GM19463 (cell line): Measurements from ENCODE around the gene ZNF521.

Source experiments
- ATAC-seq: cut with Tn5 transposase; IDR thresholded peaks from one replicate; pipeline ENCODE4 v1.9.1; 2021; ENCODE audit warnings: mild to moderate bottlenecking, moderate library complexity; ENCODE audit not compliant: unreplicated experiment

ZNF521 gene

DNA sequence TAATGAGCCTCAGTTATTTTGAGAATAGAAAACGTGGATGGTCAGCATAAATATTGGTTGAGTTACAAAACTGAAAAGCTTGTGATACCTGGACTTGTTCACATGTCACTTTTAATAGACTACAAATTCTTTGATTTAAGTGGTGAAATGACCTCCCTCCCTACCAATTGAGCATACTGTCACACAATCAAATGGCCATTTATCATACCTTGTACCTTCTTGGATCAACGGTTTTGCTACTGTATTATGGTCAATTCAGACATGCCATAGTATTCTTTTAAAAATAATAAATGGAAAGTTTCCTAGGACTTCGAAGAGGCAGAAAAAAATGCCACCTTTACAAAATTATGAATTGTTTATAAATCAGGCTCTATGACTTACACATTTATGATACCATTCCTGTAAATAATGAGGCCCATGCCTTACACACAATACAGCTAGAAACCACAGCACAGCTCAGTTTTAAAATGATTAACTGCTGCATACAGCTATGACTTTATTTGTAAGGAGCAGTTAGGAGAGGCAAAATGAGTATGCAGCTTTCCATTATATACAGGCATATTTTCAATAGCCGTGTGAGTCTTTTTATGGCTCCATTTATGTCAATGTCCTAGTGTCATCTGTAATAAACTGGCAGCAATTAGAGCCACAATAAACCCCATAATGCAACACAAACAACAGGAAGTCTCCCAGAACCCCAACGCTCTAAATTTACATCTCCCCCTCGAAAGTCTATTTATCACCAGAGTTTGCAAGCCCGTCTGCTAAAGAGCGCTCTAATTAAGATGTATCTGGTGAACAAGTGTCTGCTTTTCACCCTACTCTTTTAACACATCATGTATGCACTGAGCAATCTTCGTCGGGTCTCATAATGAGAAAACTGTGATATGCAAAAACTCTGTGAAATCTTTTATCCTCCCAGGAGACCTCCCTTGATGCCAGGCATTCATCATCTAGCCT is 176.1 kb downstream of the ZNF521 start:
- ATAC-seq, result no peak

DNA sequence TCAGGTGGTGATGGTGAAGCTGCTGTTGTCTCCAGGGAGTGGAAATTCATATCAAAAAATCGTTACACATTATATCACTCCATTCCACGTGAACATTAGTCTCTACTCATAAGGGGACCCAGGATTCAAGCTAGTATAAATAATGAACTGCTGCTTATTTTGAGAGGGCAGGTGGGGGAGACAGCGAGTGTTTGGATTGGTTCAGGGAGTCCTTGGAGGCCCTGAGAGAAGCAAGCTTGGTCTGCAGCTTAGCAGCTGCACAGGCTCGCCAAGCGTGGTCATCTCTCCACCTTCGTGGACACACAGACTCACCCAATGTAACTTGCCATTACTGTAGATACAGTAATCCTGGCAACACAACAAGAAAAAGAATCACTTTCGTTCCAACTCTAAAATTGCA is 177.6 kb downstream of the ZNF521 start:
- no peak for ATAC-seq

DNA sequence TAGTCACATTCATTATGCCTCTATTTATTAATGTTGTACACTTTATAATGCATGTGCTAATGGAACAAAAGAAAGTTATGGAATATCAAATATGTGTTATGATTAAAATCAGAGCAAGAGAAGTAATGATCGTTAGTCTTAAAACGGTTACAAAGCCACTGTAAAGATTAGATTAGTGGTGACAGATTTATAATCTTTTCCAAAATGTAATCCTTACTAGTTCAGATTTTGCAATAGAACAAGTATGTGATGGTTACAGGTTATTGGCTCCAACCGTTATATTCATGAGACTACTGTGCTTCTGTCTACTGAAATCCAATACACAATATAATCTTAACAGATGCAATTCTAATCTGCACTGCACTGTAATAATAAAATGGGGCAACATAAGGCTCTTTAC is 180.6 kb downstream of the ZNF521 start:
- ATAC-seq, result no peak

DNA sequence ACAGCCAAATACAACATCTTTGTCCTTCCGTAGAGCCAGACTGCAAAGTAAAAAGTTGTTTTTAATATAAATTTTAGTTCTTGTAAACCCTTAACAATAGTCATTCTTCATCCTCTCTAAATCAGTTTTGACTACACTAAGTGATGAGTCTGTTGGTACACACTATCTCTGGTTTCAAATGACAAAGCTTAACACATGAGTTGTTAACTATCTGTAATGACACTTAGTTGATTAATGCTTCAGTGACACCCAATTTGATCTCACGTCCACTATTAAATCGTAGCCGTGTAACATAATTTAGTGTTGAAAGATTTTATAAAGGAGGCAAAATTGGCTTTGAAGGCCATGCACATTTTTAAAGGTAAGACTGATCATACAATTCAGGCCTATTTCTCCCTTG is 181.6 kb downstream of the ZNF521 start:
- ATAC-seq, result no peak

DNA sequence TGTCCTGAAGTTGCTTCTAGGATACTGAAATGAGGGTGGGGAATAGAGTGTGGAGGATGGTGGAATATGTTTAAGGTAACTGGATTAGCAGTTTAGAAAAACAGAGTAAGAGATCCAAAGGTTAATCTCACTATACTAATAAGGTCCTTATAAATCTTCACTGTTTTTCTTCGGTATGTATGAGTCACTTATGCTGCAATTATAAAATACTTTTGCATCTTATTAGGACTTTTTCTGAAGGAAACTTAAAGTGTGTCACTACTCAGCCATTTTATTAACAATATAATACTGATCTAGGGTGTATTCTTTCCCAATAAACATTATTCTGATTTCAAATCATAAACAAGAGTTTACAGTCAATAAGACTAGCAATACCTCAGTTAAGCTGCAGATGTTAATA is 182.3 kb downstream of the ZNF521 start:
- no peak for ATAC-seq

DNA sequence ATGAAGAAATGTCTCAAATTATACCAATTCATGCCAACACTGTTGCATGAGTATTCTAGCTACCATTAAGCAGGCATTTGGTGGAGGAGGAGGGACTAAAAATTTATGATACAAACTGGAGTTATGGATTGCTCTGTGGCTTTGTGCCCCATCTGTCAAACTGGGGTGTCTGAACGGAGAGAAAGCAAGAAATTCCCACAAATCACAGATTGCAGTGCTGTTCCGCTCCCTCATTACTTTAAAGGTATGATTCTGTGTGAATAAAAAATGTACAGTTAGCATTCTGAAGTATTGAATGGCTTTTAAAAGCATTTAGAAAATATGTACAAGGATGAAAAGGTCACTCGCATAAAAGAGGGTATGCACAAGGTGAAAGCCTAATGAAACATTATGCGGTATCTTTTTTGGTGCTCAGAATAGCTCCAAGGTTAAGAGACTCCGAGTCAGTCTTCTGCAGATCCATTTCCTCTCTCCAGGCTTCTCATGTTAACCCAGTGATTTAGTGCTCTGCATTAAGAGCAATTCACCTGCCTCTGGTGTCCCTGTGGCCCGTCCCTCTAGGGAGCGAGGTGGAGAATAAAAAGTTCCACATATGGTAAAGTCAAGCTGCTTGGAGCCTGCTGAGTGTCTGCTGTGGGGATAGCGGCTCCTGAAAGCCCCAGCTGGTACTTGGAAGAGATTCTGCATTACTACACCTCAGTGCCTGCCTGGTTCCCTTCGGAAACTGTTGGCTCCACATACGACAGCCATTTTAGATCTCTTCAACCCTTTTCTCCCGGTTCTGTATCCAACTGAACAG is 184.2 kb downstream of the ZNF521 start:
- ATAC-seq, result no peak

DNA sequence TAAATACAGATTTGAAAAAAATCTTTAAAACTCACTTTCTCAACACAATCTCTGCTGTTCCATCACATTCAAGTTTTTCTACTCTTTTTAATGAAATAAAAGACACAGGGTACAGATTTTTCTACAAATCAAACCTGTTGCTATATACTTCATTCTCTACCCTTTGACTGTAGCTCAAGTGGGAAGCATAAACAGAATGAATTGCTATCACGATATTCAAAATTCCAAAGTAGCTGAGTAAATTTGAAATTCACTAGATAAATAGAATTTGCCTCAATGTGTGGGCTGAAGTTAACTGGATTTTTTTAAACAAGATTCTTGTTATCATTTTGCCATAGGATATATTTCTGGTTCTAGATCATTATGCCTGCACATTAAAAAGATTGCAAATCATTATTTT is 185.9 kb downstream of the ZNF521 start:
- ATAC-seq, result no peak

DNA sequence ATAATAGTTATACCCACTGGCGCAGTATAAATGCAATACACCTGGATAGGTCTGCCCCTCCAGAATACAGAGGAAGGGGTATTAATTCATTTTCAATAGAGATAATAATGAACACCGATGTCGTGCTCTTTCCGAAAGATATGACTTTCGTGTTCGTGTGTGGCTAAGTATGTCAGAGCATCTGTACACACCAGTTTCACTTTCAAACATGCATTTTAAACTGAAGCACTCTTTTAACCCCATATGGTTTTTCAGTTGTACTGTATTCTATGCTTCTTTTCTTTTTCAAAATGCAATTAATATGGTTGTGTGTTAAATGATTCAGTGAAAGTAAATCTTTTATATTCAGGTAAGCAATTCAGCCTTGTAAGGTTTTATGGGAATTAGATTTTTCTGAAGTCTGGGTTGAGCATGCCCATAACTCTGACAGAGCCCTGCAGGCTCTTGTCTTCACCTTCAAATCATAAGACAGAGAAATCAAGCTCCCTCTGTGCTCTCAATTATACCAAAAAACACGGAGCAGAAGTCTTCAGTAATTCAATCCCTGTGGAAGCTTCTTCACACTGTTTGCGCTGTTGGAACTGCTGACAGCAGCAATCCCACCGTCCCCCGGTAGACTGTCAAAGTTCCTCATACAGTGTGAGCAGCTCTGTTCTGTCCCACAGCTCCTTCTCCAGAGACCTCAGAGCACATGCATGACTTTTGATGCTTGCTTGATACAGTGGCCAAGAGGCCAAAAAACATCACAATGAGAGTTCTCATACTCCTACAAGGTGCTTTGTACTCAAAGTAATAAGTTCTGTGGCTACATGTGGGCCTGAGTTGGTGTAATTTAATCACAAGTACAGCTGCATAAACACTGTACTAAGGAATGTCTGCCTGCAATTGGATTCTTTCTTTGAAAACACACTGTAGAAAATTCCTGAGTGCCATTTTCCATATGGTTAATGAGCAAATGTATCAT is 186.8 kb downstream of the ZNF521 start:
- peak; percentile 90 for ATAC-seq

DNA sequence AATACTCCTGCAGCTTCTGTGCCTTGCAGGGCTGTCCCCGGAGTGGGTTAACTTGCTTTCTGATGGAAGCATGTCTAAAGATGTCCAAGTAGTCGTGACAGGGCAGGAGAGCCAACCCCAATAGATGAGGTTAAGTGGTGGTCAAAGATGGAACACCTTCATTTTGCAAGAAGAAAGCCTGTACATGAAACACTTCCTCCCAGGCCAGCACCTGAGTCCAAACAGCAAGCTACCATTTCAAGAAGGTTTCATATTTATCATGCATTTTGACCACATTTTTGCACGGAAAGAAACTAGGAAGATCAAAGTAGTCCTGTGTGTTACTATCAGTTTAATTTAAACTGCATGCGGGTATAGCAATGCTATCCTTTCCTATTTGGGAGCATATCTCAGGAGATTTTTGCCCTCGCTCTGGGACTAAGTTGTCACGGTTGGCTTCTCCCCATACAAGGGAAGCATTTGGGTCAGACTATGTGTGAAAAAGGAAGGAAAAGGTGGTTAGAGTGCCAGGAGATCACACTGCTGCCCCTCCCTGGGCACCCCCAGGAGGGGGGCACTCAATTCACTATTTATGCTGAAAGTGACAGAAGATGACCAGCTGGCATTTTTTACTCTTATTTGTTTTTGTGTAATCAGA is 187.6 kb downstream of the ZNF521 start:
- peak; percentile 23 for ATAC-seq

DNA sequence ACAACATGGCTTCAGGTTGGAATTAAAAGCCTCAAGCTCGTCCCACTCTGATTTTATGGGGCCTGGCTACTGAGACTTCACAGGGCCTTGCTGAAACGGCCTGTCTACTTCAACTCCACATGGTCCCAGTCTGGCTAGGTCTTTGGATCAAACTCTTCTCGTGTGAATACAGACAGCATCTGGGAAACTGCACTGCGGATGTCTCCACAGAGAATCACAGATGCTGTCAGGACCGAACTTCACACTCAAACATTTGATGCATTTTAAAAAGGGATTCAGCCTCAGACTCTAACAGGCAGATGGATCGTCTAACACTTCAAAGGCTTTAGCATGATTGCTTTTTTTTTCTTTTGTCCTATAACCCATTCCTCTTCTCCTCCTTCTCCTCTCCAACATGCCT is 198.5 kb downstream of the ZNF521 start:
- ATAC-seq, result no peak

DNA sequence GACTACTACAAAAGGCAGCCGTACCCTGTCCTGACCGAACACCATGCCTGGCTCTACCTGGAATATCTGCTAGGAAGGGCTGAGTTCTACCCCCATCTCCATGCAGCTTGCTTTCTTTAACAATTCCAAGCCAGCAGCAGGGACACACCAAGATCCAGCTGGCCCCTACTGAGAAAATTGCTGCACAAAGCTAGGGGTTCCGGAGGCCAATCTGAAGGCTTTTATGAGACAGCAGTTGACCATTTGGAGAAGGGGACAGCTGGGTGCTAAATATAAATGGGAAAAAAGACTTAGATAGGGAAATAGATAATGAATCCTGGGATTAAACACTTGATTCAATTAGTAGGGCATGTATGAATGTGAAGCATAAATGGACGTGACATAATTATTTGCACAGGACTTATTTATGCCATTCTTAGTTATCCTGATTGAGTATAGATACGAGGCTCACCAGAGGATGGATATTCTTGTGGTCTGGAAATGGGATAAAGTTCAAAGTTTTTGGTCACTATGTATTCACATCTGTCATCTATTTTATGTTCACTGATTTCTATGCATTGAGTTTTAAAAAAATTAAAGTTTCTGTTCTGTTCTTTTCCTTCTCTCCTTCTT is 204.0 kb downstream of the ZNF521 start:
- ATAC-seq, result no peak

DNA sequence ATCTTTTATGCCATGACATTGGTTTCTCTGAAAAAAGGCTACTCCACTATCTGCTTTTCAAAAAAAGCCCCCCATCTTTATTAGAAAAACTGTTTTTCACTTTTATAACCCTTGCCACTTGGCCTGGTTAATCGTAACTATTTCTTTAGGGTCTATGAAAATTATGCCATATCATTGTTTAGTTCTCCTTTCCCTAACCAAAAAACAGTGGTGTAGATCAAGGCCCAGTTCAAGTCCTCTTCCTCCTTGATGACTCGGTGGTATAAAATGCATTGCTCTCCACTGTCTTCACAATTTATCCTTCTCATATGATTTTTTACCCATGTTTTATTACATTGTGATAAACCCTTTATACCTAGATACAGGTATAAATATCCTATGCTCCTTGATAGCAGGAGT is 205.5 kb downstream of the ZNF521 start:
- no peak for ATAC-seq

DNA sequence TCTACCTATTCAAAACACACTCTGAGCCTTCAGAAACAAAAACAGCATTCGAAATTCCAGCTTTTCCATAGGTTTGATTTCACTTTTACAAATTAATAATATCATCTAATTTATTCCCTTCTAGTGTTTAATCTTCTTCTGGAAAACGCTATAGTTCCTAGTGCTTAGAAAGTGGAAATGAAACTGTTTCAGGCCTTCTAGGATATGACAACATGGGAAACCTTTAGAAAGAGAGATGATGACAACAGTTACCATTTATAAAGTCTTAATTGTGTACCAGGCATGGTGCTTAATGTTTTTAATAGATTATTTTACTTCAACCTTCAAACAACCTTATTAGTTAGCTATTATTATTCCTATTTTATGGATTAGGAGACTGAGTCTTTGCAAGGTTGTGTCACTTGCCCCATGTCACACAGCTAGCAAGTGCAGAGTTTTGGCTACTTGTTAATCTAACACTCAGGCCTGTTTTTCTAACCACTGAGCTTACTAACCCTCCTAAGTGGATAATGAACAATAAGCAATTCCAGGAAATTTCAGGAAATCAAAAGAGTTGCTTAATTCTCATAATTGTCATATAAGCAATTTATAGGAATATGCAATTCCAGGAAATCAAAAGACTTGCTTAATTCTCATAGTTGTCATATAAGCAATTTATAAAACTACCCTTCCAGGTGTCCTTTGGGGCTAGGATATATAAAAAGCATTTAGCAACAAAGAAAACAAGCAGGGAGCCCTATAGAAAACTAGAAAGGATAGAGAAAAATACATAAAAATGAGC is 206.0 kb downstream of the ZNF521 start:
- ATAC-seq, result no peak

DNA sequence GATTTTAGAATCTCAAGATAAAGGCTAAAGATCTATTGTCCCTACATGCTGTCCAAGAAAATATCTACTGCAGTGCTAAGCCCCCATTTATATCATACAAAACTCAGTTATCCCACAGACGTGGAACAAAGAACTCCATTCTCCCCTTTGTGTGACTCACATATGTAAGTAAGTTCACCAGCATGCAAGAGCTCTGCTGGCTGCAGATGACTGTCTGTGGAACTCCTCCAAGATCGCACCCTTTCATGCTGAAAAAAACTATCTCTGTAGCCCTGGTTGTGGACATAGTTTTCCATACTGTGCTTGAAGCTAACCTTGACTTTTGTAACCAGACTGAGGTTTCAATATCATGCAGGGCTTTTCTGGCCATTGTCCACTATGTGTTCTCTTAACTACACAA is 207.1 kb downstream of the ZNF521 start:
- ATAC-seq, result no peak

DNA sequence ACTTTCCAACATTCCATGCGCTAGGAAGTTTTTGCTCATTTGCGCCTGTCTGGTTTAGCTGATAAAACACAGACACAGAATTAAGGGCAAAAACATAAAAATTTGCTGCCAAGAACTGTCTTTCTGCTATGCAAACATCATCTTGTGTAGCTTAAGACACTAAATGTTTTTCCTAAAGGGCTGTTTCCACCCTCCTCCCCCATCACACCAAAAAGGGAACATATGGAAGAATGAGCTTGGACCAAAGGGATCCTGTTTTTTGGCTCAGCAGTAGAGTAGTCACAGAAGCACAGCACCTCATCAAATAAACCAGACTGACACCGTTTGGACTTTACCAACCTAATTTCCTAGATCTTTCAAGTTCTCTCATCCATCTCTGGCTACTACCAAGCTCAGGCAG is 210.1 kb downstream of the ZNF521 start:
- no peak for ATAC-seq

DNA sequence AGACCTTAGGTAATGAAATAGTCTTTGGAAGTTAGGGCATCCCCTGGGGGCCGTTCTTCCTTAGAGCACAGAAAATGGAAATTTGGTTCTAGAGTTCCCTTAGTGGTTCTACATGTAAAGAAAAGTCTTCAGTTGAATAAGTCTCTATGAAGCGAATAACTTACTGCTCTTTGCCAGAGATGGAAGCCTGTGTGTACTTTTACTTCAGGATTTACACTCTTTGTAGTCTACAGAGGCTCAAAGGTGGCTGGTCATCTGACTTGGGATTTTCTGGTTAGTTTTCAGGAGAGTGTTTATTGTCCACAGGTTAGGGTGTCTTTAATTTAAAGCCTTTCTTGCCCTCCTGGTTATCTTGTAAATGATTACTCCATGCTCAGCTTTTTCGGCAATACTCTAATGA is 210.6 kb downstream of the ZNF521 start:
- no peak for ATAC-seq

DNA sequence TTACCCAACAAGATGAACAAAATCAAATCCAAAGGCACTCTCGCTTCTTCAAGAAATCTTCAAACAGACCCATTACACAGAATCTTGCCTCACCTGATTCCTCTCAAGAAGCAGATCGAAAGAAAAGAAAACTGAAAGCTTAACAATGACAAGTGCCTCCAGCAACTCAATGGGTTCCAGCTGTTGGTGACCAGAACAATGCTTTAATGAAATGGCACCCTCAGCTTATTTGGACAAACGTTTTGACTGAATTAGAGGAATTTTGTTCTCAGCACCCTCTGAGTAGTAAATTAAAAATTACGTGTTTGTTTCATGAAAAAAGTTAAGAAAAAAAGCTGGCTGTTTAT is 211.0 kb downstream of the ZNF521 start:
- no peak for ATAC-seq

DNA sequence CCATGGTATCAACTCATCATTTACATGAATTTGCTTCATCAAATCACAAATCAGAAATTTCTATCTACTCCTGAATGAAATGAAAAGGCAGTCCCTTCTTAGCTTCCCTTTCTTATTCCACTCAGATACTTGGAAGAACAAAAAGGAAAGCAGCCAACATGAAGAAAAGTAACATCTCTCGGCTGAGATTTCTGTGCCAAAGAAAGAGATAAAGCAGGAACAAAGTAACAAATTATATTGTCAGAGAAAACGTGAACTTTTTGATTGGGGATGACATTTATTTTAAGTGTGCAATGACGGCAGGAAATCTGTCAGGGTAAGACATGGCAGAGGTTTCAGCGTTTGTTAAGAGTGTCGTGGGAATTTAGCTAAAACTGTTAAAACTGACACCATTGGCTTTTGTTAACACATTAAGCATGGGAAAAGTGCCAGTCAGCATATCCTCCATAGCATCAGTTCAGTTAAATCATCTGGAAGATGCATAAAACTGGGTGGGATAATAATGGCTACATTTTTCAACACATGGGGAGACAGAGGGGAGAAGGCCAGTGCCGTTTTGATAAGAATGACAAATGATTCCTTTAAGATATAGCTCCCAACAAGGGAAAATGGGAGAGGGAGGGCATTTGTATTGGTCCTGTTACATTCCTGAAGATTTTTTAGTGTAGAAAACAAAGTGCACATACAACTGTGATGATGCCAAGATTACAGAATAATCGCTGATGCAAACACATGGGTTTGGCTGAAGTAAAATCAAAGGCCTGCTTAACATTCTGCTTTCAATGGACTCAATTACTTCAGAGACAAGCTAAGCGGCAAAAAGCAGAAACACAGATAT is 211.6 kb downstream of the ZNF521 start:
- ATAC-seq, result no peak

DNA sequence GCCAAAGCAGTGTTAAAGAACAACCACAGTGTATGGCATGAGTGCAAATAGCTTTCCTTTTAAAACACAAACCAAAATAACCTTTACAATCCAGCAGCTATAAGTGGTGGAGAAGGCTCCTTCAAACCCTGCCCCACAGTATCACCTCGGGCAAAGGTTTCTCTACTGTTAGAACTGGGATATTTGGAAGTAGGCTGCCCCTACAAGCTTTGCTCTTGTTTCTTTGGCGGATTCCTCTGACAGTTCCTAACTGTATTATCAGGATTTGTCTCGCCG is 214.8 kb downstream of the ZNF521 start:
- ATAC-seq, result no peak
